HG03378 (cell line): Measurements from ENCODE around the gene ZNF436.
"Not testable (repeated sequence)": the region's sequence is repeated elsewhere in the genome, so short reads cannot be mapped to it uniquely, and the experiment has no call there.

Source experiments
- ATAC-seq: cut with Tn5 transposase; IDR thresholded peaks from one replicate; pipeline ENCODE4 v1.9.1; 2021; ENCODE audit warnings: mild to moderate bottlenecking, moderate library complexity; ENCODE audit not compliant: unreplicated experiment

Gene ZNF436

GRCh38 chr1:23393706-23394105 lies 24.1 kb upstream of the ZNF436 start:
- no peak for ATAC-seq

- no peak for ATAC-seq
Observed at GRCh38 chr1:23392125-23392855, 22.7 kb upstream of the ZNF436 start.

GRCh38 chr1:23389837-23390321 lies 20.2 kb upstream of the ZNF436 start:
- ATAC-seq: no peak

GRCh38 chr1:23387494-23387893 lies 17.9 kb upstream of the ZNF436 start:
- ATAC-seq: no peak

GRCh38 chr1:23385119-23385621 lies 15.5 kb upstream of the ZNF436 start:
- no peak for ATAC-seq

GRCh38 chr1:23384312-23385058 lies 14.8 kb upstream of the ZNF436 start:
- ATAC-seq: no peak

- ATAC-seq: no peak
Observed at GRCh38 chr1:23383577-23384311, 14.1 kb upstream of the ZNF436 start.

GRCh38 chr1:23381233-23381885 lies 11.7 kb upstream of the ZNF436 start:
- ATAC-seq: no peak

- no peak for ATAC-seq
Observed at GRCh38 chr1:23380719-23381118, 11.1 kb upstream of the ZNF436 start.

- ATAC-seq: not testable (repeated sequence)
Observed at GRCh38 chr1:23380236-23380635, 10.6 kb upstream of the ZNF436 start.

GRCh38 chr1:23376890-23377811 lies 7.5 kb upstream of the ZNF436 start:
- no peak for ATAC-seq

GRCh38 chr1:23374079-23374735 lies 4.6 kb upstream of the ZNF436 start:
- not testable (repeated sequence) for ATAC-seq

GRCh38 chr1:23371987-23372880 lies 2.6 kb upstream of the ZNF436 start:
- ATAC-seq: no peak

GRCh38 chr1:23370709-23371584 lies 1.3 kb upstream of the ZNF436 start:
- ATAC-seq: no peak

GRCh38 chr1:23370330-23370708 lies 683 bp upstream of the ZNF436 start:
- no peak for ATAC-seq

- peak; percentile 50 for ATAC-seq
Observed at GRCh38 chr1:23368562-23369334, 888 bp downstream of the ZNF436 start.
